Large intestine (tissue), 3 donors: ENCODE data around the gene UNC13A. TPM values are rescaled to one million over a fixed set of nuclear protein-coding genes. Genes with fewer than 3 reads are reported as not detected.
A peak's percentile ranks its signal among the peaks of the same experiment; 100 is the strongest.

Experiments
- DNase-seq, 2 donors: peaks; one replicate each; pipeline versions ENCODE4 v3.0.0 to v3.0.0-alpha.2; 2013
- H3K27ac ChIP-seq: one replicate; pipeline ENCODE4 v1.5.1; 2013; ENCODE audit warnings: low read length
- H3K27me3 ChIP-seq: 2 replicates; pipeline ENCODE4 v1.6.1; 2013; ENCODE audit warnings: low read length; ENCODE audit not compliant: control insufficient read depth, insufficient read depth
- H3K36me3 ChIP-seq: 2 replicates; pipeline ENCODE4 v1.6.1; 2013; ENCODE audit warnings: low read length; ENCODE audit not compliant: control insufficient read depth, insufficient read depth
- H3K4me1 ChIP-seq: one replicate; pipeline ENCODE4 v1.6.1; 2013; ENCODE audit warnings: low read length; ENCODE audit not compliant: control insufficient read depth, insufficient read depth
- H3K4me3 ChIP-seq: one replicate; pipeline ENCODE4 v1.5.1; 2013; ENCODE audit warnings: low read length
- H3K9me3 ChIP-seq: one replicate; pipeline ENCODE4 v1.6.1; 2013; ENCODE audit warnings: mild to moderate bottlenecking, low read depth, low read length, moderate library complexity; ENCODE audit not compliant: control insufficient read depth
- WGBS: methylation state at CpG from one replicate; pipeline ENCODE4 v1.1.5; 2013; ENCODE audit warnings: low lambda C conversion rate; ENCODE audit not compliant: insufficient coverage; 5-methylcytosine and 5-hydroxymethylcytosine counted together
- polyA plus RNA-seq: library from polyadenylated mRNA; unstranded; fragments of 120-200 nt; gene quantifications from one replicate; pipeline ENCODE4 v1.2.1, GENCODE V29; 2013

Gene UNC13A
- polyA plus RNA-seq, 1 donor = 2.7 TPM

DNA sequence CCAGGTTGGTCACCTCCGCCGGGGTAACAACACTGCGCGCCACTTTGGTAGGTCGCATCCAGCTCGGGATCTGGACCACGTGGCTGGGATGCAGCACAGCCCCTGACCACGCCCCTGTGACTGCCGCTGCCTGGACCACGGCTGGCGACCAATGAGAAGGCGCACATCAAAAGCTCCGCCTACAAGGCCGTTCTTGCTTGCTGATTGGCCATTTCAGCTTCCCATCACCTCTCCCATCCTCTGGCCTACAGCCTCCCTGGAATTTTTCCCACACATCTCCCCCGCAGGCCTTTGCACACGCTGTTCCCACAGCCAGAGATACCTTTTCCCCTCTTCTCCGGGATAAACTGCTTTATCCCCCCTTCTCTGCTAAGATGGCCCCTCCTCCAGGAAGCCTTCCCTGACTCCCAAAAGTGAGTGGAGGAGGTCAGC, 18.6 kb upstream of the UNC13A start:
- Histone ChIP-seq H3K9me3 (no peaks in the 10 kb centered on the region), H3K27me3 (peaks cover 5% of the 10 kb centered on the region), H3K4me3 (no peak overlapping the region), H3K36me3 (no peaks in the 10 kb centered on the region), H3K4me1 (no peaks in the 10 kb centered on the region), H3K27ac (no peak overlapping the region)
- peak in 1 of 2 donors; percentile 9 for DNase-seq
- WGBS = no CpG with 5 or more reads among the region's 17 CpGs

DNA sequence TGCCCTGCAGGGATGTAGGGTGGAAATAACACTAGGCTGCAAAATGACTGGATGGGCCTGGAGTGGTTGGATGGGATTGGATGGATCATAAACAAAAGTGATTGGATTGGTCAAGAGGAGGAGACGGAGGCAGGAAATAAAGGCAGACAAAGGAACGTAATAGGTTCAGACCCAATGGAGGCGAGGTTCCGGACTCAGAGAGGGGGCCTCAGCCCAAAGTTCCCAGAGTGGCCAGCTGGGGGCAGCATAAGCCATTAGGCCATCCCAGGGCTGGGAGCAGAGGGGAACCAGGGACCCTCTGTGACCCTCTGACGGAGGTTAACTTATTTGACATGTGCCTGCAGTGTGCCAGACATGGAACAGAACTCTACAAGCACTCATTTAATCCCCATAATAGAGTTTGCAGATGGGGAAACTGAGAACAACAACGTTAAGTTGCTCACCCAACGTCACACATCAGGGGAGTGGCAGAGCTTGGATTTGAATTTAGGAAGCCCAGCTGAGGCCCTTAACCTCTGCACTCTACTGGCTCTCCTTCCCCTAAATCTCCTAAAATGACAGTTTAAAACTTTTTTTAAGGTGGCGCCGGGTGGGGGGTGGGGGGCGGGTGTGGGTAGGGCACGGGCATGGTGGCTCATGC, 15.8 kb upstream of the UNC13A start:
- no peak for DNase-seq
- H3K36me3 ChIP-seq = no peaks in the 10 kb centered on the region
- no peaks in the 10 kb centered on the region for H3K9me3 ChIP-seq
- no peaks in the 10 kb centered on the region for H3K4me1 ChIP-seq
- no peak overlapping the region for H3K27ac ChIP-seq
- H3K4me3 ChIP-seq = no peak overlapping the region
- peaks cover 5% of the 10 kb centered on the region for H3K27me3 ChIP-seq
- WGBS = no CpG with 5 or more reads among the region's 11 CpGs

DNA sequence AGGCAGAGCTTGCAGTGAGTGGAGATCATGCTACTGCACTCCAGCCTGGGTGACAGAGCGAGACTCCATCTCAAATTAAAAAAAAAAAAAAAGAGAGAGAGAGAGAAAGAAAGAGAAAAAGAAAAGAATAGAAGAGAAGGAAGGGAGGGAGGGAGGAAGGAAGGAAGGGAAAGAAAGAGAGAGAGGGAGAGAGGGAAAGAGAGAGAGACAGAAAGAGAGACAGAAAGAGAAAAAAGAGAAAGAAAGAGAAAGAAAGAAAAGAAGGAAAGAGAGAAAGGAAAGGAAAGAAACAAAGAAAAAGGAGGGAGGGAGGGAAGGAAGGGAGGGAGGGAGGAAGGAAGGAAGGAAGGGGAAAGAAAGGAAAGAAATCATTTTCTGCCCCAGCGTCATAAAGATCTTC, 7.0 kb upstream of the UNC13A start:
- no peak for DNase-seq
- Histone ChIP-seq H3K4me1 (no peaks in the 10 kb centered on the region), H3K4me3 (no peak overlapping the region), H3K9me3 (no peaks in the 10 kb centered on the region), H3K36me3 (no peaks in the 10 kb centered on the region), H3K27ac (no peak overlapping the region), H3K27me3 (peaks cover 2% of the 10 kb centered on the region)
- 91% methylated on average over 1 of the region's 2 CpGs for WGBS

DNA sequence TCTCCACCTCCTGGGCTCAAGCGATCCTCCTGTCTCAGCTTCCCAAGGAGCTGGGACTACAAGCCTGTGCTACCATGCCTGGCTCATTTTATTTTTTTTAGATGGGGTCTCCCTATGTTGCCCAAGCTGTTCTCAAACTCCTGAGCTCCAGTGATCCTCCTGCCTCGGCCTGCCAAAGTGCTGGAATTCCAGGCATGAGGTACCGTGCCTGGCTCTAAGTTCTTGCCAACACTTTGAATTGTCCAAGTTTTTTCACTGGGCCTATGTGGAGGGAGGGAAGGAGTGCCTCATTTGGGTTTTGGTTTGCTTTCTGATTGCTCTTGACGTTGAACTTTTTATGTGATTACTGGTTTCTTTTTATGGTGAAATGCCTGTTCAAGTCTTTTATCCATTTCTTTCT, 4.4 kb upstream of the UNC13A start:
- no CpG with 5 or more reads among the region's 4 CpGs for WGBS
- DNase-seq = no peak
- Histone ChIP-seq H3K4me1 (no peaks in the 10 kb centered on the region), H3K36me3 (no peaks in the 10 kb centered on the region), H3K4me3 (no peak overlapping the region), H3K27ac (no peak overlapping the region), H3K27me3 (peaks cover 20% of the 10 kb centered on the region), H3K9me3 (no peaks in the 10 kb centered on the region)

DNA sequence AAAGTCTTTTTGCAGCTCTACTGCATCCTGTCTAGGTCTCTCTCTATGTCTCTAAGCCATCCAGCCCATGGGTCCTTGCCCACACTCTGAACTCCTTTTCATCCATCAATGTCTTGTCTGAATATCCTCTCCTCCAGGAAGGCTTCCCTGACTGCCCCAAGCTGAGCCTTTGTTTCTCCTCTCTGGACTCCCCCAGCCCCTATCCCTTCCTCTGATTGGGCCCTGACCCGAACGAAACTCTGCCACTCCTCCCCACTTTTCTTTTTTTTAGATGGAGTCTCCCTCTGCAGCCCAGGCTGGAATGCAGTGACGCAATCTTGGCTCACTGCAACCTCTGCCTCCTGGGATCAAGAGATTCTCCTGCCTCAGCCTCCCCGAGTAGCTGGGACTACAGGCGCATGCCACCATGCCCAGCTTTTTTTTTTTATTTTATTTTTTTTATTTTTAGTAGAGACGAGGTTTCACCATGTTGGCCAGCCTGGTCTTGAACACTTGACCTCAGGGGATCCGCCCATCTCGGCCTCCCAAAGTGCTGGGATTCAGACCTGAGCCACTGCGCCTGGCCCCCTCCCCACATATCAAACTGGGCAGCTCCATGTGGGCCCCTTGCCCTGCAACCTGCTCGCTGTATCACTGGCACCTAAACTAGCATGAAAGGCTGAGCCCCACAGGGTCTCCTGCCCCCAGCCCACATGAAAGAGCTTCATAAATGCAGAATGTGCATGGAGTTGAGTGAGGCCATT, 870 bp upstream of the UNC13A start:
- 20% methylated on average over 1 of the region's 10 CpGs for WGBS
- peaks cover 46% of the 10 kb centered on the region for H3K27me3 ChIP-seq
- no peak overlapping the region for H3K4me3 ChIP-seq
- H3K27ac ChIP-seq = no peak overlapping the region
- DNase-seq = no peak
- no peaks in the 10 kb centered on the region for H3K4me1 ChIP-seq
- H3K9me3 ChIP-seq = no peaks in the 10 kb centered on the region
- no peaks in the 10 kb centered on the region for H3K36me3 ChIP-seq

DNA sequence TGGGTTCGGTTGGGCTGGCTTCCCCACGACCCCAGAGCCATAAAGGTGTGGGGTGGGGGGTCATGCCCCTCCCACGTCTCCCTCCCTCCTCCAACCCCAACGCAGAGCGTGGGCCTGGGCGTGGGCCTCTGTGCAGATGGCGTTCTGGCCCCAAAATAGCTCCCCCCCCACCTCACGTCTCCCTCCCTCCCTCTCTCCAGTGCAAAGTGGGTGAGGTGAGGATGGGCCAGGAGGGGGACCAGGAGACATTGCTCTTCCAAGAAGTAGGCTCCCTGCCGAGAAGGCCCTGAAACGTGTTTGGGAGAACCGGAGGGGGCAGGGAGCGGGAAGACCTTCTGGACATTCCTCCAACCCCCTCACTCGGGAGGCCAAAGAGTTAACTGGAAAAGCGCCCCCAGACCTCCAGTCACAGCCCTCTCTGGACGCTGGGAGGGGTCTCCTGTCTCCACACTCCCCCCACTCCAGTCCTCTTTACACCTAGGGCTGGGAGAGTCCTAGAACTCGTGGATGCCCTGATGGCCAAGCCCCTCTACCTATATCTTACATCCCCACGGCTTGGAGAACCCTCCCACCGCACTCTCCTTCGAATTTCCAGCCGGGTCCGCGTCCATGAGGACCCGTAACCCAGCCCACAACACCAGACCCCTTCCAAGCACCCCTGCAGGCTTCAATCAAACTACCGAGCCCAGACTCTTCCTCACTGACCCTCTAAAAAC, 855 bp downstream of the UNC13A start:
- H3K36me3 ChIP-seq = no peaks in the 10 kb centered on the region
- no peaks in the 10 kb centered on the region for H3K9me3 ChIP-seq
- no peak overlapping the region for H3K27ac ChIP-seq
- peak overlapping the region; percentile 21 for H3K4me3 ChIP-seq
- DNase-seq = no peak
- no CpG with 5 or more reads among the region's 24 CpGs for WGBS
- H3K27me3 ChIP-seq = peaks cover 48% of the 10 kb centered on the region
- H3K4me1 ChIP-seq = no peaks in the 10 kb centered on the region

DNA sequence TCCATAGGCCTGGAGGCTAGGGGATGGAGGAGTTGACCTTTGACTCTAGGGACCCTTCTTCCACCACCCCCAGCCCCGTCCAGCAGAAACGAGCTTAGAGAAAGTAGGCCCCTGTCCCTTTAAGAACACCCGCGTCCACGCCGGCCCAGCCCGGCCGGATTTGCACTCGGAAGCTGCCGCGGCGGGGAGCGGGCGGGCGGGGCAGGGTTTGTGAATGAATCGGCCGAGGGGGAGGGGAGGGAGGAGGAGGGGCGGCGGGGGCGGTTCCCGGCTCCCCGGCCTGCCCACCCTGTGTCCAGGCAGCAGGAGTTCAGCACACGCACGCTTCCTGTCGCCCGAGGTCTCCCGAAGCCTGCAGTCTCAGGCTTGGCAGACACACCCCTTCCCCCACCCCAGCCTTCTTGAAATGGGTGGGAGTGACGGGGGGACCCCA, 1.5 kb downstream of the UNC13A start:
- no CpG with 5 or more reads among the region's 28 CpGs for WGBS
- no peak overlapping the region for H3K4me3 ChIP-seq
- DNase-seq = no peak

DNA sequence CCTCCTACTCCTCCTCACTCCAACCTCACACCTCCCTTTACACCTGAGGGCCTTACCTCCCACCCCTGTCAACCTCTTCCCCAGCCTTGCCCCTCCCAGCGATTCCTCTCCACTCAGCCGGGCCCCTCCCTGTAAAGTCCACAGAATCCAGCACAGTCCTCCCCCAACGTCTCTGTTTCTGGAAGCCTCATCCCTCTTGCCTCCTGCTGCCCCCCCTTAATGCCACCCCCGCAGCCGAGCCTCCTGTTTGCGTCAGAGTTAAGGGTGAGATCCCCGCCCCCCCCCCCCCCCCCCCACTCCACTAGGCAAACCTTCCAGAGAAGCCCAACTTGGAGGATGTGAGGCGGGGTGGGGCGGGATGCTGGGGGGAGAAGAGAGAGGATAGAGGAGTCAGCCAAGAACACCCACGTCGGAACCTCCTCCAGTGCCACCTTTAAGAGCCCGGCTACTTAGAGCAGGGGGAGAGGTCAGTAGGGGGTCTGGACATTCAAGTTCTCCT, 2.1 kb downstream of the UNC13A start:
- Histone ChIP-seq H3K36me3 (no peaks in the 10 kb centered on the region), H3K9me3 (no peaks in the 10 kb centered on the region), H3K4me3 (no peak overlapping the region), H3K4me1 (no peaks in the 10 kb centered on the region), H3K27me3 (peaks cover 52% of the 10 kb centered on the region), H3K27ac (no peak overlapping the region)
- no peak for DNase-seq
- WGBS = 20% methylated on average over 1 of the region's 12 CpGs

More for the DNA sequence above, 1.5 kb downstream of the UNC13A start:
- no peaks in the 10 kb centered on the region for H3K9me3 ChIP-seq
- no peak overlapping the region for H3K27ac ChIP-seq
- no peaks in the 10 kb centered on the region for H3K4me1 ChIP-seq
- no peaks in the 10 kb centered on the region for H3K36me3 ChIP-seq
- H3K27me3 ChIP-seq = peaks cover 48% of the 10 kb centered on the region

DNA sequence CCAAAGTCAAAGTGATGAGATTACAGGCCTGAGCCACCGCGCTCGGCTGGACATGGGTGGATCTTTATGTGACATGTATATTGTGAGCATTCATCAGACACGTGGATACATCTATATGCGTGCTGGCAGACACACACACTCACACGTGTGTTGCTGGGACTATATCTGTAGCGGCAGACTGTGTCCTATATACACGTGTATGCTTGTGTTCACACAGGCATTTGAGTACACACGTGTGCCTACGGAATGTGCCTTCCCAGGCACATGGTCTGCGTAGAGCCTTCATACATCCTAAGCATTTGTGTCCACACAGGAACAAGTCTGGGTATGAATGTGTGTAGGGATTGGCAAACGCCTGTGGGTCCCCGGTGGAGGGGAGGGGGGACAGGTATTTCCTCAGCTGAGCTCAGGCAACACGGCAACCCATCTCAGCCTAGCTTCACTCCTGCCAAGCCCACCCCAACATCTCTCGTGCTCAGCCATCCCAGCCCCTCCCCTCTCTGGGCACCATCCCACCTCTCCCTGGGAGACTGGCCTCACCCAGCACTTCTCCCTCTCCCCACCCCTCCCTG, 2.6 kb downstream of the UNC13A start:
- H3K4me1 ChIP-seq = no peaks in the 10 kb centered on the region
- DNase-seq = no peak
- H3K27ac ChIP-seq = no peak overlapping the region
- peaks cover 54% of the 10 kb centered on the region for H3K27me3 ChIP-seq
- no peaks in the 10 kb centered on the region for H3K36me3 ChIP-seq
- no peaks in the 10 kb centered on the region for H3K9me3 ChIP-seq
- H3K4me3 ChIP-seq = no peak overlapping the region
- WGBS = no CpG with 5 or more reads among the region's 15 CpGs

DNA sequence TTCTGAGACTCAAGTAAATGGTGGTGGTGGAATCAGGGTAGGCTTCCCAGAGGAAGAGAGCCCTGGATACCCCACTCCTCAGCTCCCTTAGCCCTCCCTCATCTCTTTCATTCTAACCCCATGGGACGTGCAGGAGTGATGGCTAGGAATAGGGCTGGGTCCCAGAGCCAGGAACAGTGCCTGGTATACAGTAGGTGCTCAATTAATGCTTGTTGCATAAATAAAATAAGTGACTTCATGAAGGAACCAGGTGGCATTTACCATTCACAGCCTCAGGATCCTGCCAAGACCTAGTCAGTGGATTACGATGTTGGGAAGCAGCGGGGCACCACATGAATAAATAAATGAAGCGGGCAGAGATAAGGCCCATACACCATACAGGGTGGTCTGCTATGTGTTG, 3.9 kb downstream of the UNC13A start:
- Histone ChIP-seq H3K27me3 (peaks cover 62% of the 10 kb centered on the region), H3K36me3 (no peaks in the 10 kb centered on the region), H3K4me1 (no peaks in the 10 kb centered on the region), H3K4me3 (no peak overlapping the region), H3K27ac (no peak overlapping the region), H3K9me3 (no peaks in the 10 kb centered on the region)
- WGBS = 80% methylated on average over 1 of the region's 4 CpGs
- DNase-seq = no peak
